ENCODE data around the gene TMEM169. TPM values are rescaled to one million over a fixed set of nuclear protein-coding genes. Genes with fewer than 3 reads are reported as not detected.

The TMEM169 gene
- total RNA-seq, 2 donors from 2014 or later = 1.1 to 3.8 TPM

GRCh38 chr2:216114714-216115531 is 33.2 kb downstream of the TMEM169 start:
- Histone ChIP-seq H3K4me1 (ENCODE audit: control insufficient read depth, insufficient read depth, low read length) (peaks cover 9% of the 10 kb centered on the region), H3K27me3 (ENCODE audit: control insufficient read depth, insufficient read depth, low read length, poor library complexity, severe bottlenecking) (no peaks in the 10 kb centered on the region), H3K9ac (ENCODE audit: extremely low read depth, low read length, poor library complexity, severe bottlenecking) (peak overlapping the region; percentile 89), H3K4me3 (ENCODE audit: low read length) (peak overlapping the region; percentile 78), H3K27ac (ENCODE audit: low read depth, low read length) (peak overlapping the region; percentile 90), H3K36me3 (ENCODE audit: control insufficient read depth, insufficient read depth, low read length) (peaks cover 91% of the 10 kb centered on the region), H3K9me3 (ENCODE audit: control insufficient read depth, low read length) (no peaks in the 10 kb centered on the region)
- WGBS, 2 experiments (ENCODE audit: insufficient coverage in 1 of 2, insufficient read length in 1 of 2) = 22 to 26% methylated on average over 22 to 29 of the region's 29 CpGs
- TF ChIP-seq CTCF (conservative IDR thresholded peaks at IDR 0.05) = peak; percentile 92
- Mint-ChIP-seq H3K9me3 (no peaks in the 10 kb centered on the region), H3K27ac (peak overlapping the region; percentile 99), H3K4me3 (peak overlapping the region; percentile 65), H3K27me3 (ENCODE audit: insufficient read depth) (no peaks in the 10 kb centered on the region), H3K36me3 (ENCODE audit: low read depth) (peaks cover 88% of the 10 kb centered on the region), H3K4me1 (peaks cover 42% of the 10 kb centered on the region)
- DNase-seq = peak; percentile 99

- Mint-ChIP-seq H3K9me3 (no peaks in the 10 kb centered on the region), H3K27me3 (ENCODE audit: insufficient read depth) (no peaks in the 10 kb centered on the region), H3K36me3 (ENCODE audit: low read depth) (peaks cover 90% of the 10 kb centered on the region), H3K4me3 (no peak overlapping the region), H3K27ac (peak overlapping the region; percentile 53), H3K4me1 (peaks cover 32% of the 10 kb centered on the region)
- Histone ChIP-seq H3K4me3 (ENCODE audit: low read length) (peak overlapping the region; percentile 78), H3K27me3 (ENCODE audit: control insufficient read depth, insufficient read depth, low read length, poor library complexity, severe bottlenecking) (no peaks in the 10 kb centered on the region), H3K36me3 (ENCODE audit: control insufficient read depth, insufficient read depth, low read length) (peaks cover 96% of the 10 kb centered on the region), H3K27ac (ENCODE audit: low read depth, low read length) (peak overlapping the region; percentile 8), H3K9ac (ENCODE audit: extremely low read depth, low read length, poor library complexity, severe bottlenecking) (no peak overlapping the region), H3K9me3 (ENCODE audit: control insufficient read depth, low read length) (no peaks in the 10 kb centered on the region), H3K4me1 (ENCODE audit: control insufficient read depth, insufficient read depth, low read length) (peaks cover 9% of the 10 kb centered on the region)
- no peak for TF ChIP-seq CTCF (conservative IDR thresholded peaks at IDR 0.05)
- DNase-seq = no peak
- WGBS, 2 experiments (ENCODE audit: insufficient coverage in 1 of 2, insufficient read length in 1 of 2) = 96 to 100% methylated on average over 1 of the region's 1 CpG
These were observed 34.7 kb downstream of the TMEM169 start for GRCh38 chr2:216116418-216116817.

- no peaks in the 10 kb centered on the region for H3K27me3 Mint-ChIP-seq (ENCODE audit: insufficient read depth)
- H3K9ac ChIP-seq (ENCODE audit: extremely low read depth, low read length, poor library complexity, severe bottlenecking) = no peak overlapping the region
- peaks cover 90% of the 10 kb centered on the region for H3K36me3 Mint-ChIP-seq (ENCODE audit: low read depth)
- H3K4me3 Mint-ChIP-seq = no peak overlapping the region
- H3K9me3 Mint-ChIP-seq = no peaks in the 10 kb centered on the region
- peaks cover 20% of the 10 kb centered on the region for H3K4me1 Mint-ChIP-seq
- peaks cover under 1% of the 10 kb centered on the region for H3K4me1 ChIP-seq (ENCODE audit: control insufficient read depth, insufficient read depth, low read length)
- H3K27ac Mint-ChIP-seq = peak overlapping the region; percentile 76
- H3K4me3 ChIP-seq (ENCODE audit: low read length) = no peak overlapping the region
- no peak for TF ChIP-seq CTCF (conservative IDR thresholded peaks at IDR 0.05)
- DNase-seq = no peak
- no peak overlapping the region for H3K27ac ChIP-seq (ENCODE audit: low read depth, low read length)
- WGBS, 2 experiments (ENCODE audit: insufficient coverage in 1 of 2, insufficient read length in 1 of 2) = 96 to 97% methylated on average over 4 of the region's 4 CpGs
- no peaks in the 10 kb centered on the region for H3K9me3 ChIP-seq (ENCODE audit: control insufficient read depth, low read length)
- no peaks in the 10 kb centered on the region for H3K27me3 ChIP-seq (ENCODE audit: control insufficient read depth, insufficient read depth, low read length, poor library complexity, severe bottlenecking)
- H3K36me3 ChIP-seq (ENCODE audit: control insufficient read depth, insufficient read depth, low read length) = peaks cover 96% of the 10 kb centered on the region
These were observed 36.0 kb downstream of the TMEM169 start for GRCh38 chr2:216117561-216118340.

All from endodermal cell (in vitro differentiated cells).